Activated CD4-positive, alpha-beta T cell treated with anti-CD3 and anti-CD28 coated beads, Interleukin-2, amount 50 U/mL, for 4 hours (primary cell): Measurements from ENCODE around the gene ZFAND5.

Experiments used
- DNase-seq, 2 experiments: peaks; one replicate each; pipeline ENCODE4 v3.0.0-alpha.2; 2020

The ZFAND5 gene

DNA sequence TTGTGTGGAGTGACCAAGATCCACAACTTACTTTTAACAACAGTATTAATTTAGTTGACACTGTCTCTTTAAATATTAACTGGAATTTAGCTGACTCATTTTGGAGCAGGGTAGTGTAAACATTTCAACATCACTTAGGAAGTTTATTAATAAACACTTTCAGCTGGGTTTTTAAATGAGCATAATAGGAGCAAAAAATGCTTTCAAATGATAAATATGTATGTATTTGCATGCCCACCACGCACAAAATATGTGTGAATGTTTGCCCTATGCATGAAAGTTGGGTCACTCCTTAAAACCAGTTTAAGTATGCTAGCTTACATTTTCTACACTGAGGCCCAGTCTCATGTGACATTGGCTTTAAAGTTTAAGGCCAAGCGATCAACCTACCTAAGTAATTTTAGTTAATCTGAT lies 2.9 kb downstream of the ZFAND5 start:
- no peak for DNase-seq

DNA sequence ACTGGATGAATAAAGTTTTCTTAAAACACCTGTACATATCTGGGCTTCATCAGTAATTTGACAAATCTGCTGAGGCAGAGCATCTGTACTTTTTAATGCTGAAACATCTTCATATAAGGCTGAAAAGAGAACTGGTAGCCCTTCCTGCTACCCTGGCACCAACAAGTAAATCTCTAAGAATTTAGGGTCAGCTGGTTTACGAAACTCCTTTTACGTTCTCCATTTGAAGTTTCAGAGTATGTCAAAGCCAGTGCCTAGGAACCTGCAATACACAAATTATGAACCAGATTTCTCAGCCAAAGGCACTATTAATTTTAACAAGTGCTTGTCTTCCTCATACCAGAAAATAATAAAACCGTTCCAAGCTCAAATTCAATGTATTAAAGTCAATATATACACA lies 3.8 kb downstream of the ZFAND5 start:
- no peak for DNase-seq

DNA sequence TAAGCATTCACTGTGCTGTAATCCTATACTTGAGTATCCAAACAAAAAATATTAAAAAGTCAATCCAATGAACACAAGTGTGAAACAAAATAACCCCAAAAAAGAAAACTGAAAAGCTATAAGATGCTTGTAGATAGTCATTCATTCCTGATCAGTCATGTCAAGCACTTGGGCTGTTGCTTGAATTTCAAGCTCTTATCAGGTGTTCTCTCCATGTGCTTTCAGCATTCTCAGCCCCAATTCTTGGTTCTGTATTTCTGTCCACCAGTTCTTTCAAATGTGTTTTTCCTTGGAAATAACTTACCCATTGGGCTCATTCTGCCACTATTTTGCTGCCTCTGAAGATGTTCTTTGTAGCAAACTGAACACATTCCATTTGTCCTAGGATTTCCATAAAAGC lies 4.7 kb downstream of the ZFAND5 start:
- DNase-seq: no peak

DNA sequence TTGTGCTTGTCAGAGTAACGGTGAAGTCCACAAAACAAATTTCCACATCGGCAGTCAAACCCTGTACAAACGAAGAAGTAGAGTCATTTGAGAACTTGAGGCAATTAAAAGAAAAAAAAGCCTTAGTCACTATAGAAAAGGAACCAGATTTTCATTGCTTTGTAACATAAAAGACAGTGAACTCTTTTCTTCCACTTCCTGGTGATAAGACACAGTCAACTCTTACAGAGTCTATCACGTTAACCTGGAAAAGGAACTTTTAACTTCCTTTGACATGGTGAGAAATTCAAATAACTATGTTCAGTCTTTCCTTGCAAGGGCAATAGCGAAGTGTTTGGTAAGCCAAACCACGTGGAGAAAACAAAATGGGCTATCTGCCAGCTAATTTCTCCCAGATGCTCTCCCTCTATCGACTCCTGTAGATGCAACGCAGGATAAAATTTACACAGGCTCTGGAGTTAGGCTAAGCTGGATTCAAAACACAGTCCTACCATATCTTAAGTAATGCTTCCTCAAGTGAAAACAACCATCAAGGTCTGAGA lies 8.9 kb downstream of the ZFAND5 start:
- no peak for DNase-seq

DNA sequence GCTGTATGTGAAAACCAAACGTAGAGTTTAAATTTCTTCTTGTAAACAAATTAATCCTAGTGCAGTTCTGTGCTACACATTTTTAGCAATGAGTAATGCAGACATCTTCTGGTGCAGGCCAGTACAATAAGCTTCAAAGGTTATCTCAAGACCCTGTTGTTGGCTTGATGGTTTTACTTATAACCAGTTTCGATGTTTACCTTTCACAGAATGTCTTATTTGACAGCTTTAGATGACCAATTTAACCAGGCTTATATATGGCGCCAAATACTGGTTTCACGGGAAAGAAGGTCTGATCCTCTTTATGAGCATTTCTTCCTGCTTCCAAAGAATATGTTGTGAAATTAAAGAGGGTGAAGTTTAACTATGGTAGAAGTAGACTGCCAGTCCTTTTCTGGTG lies 9.9 kb downstream of the ZFAND5 start:
- DNase-seq: no peak

DNA sequence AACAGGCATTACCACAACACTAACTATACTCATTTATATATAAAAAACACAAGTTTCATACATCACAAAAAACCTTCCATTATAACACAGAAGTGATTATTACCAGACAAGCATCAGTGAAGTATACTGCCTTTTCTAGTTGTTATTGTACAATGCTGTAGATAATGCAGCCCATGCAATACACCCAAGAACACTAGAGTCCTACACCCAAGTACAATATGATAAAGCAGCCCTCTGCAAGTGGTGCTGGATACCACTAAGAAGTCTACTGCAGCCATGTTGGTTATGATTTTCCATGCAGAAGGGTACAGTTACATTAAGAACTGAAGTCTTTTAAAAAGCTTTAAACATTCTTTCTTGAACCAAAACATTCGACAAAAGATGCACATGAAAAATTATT lies 10.3 kb downstream of the ZFAND5 start:
- DNase-seq: no peak

DNA sequence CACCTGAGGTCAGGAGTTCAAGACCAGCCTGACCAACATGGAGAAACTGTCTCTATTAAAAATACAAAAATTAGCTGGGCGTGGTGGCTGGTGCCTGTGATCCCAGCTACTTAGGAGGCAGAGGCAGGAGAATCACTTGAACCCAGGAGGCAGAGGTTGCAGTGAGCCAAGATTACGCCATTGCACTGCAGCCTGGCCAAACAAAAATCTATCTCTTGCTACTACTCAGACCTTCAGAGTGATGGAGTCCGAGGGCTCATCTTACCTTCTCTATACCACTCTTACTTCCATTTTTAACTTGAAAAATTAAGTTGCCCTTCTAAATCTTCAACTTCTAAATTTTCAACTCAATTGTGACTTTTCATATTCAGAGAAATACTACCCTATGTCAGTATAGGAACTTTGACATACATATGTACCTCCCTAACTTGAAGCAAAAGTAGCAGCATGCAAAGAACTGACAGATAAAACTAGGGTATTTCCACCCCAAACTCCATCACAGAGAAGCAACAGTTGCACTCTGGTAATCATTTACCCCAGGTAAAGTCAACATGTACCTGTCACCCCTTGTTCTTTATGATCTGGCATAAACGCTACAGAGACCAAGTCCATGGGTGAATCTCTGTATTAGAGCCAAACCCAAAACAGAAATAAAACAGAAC lies 11.4 kb downstream of the ZFAND5 start:
- no peak for DNase-seq

DNA sequence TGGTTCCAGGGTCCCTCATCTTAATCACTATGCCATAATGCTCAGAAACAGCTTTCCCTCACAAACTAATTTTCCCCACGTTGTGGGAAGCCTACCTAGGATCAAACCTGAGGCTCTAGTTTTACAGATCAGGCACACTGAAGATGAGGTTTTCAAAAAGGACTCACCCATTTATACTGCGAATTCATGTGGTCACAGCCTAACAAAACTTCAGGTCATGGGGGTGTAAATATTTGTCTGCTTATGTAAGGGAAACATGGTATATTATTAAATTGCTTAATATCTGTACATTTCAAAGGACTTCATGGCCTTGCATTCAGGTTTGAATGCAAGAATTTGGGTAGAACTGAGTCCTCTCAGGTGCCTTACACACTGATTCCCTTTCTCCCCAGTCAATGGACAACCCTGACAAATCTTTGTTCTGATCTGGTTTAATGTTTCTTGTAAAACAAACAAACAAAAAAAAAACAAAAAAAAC lies 12.1 kb downstream of the ZFAND5 start:
- DNase-seq: no peak

DNA sequence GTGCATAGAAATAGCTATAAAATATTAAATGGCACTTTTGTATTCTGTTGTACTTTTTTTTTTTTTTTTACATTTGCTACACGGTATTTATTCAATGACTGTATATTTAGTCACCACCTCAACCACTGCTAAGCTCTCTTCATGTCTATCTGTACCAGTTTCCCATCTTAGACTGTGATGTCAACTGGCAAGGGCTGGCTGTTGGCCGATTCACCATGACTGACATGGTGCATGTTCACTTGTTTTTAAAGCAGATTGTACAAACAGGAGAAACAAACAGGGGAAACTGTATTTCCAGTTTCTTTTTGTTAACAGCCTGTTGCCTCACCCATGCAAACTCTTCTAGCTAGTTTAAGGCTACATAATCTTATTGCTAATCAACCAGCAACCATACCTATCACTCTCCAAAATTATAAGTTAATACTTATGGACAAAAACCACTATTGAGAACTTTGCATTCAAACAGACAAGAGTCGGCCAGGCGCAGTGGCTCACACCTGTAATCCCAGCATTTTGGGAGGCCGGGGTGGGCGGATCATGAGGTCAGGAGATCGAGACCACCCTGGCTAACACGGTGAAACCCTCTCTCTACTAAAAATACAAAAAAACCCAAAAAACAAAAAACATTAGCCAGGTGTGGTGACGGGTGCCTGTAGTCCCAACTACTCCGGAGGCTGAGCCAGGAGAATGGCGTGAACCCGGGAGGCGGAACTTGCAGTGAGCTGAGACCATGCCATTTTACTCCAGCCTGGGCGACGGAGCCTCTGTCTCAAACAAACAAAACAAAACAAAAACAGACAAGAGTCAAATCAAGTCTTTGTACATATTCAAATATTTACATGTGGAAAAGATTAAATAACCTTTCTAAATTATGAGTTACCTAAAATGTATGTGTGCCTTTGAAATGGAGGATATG lies 13.2 kb downstream of the ZFAND5 start:
- DNase-seq: no peak

DNA sequence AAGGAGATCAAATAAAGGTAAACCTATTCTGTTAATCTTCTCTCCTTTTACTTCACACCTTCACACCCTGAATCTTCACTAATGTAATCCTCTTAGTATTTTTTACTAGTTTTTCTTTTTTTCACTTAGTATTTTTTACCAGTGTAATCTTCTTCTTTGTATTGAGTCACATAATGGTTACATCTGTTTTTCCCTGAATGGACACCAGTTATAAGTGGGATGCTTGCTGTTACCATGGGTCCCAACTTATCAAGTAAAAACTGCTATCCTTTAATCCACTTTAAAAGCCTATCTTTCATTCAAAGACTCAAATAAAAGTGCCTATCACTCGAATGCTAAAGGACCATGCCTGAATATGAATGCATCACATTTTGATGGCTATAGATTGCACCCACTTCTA lies 15.1 kb downstream of the ZFAND5 start:
- no peak for DNase-seq

DNA sequence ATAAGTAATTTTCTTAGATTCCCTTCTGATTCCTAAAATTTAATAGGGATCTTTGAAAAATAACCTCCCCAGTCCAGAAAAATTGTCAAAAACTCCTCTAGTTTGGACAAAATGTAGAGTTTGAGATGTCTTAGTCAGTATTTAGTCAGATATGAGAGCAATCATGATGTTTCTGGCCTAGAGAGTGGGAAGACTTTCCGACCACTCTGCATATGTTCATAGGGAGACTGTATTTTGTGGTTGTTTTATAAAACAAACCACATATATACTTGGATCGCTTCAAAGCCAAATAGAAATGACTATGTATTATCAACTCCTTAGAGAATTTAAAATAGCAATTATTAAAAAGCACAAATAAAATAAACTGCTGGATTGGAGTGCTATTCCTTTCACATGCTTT lies 15.8 kb downstream of the ZFAND5 start:
- DNase-seq: no peak

DNA sequence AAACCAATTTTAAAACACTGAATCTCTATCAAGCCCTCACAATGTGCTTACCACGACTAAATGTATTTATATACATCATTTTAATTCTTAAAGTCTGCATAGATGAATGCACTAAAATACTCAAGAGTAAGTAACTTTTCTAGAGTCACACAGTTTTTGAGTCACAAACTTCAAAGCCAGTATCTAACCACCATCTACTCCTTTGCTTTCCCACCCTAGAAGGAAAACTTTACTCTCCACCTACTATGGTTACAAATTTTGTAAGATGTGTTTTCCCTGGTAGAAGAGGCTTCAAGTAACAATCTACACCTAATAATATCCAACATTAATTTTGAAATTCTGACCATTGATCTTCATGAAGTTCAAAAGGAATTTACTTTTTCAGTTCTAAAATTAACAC lies 18.7 kb downstream of the ZFAND5 start:
- no peak for DNase-seq

DNA sequence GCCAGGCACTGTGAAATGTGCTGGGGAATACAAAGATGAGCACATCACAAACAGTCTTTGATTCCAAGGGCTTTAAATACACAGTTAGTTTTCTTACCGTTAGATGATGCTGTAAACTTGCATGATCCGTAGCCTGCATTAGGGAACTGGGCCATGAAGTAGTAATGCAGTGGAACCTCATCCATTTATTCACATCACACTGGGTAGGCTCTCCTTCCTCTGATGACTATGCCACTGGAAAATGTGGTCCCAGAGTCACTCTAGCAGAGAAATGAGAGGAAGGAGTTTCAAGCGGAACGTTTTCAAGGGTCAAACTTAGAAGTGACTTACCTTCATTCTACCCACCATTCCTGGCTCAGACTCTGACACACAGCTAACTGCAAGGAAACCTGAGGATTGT lies 26.4 kb downstream of the ZFAND5 start:
- no peak for DNase-seq

DNA sequence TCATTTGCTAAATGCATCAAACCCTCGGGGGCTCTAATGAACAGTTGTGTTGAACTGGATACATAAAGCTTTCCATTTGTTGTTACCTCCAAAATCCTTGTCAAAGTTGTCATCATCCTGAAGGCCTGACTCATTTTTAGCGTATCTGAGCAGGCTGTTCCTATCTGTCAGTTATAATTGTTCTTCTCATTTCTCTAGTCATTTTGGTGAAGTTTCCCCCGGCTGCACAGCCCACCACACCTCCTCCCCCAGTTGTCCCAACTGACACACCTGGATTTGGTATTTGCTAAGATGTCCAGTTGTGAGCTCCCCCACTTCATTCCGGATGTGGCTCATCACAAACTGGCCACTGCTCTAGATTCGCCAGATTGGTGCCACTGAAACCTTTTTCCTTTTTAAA lies 27.7 kb downstream of the ZFAND5 start:
- DNase-seq: no peak

DNA sequence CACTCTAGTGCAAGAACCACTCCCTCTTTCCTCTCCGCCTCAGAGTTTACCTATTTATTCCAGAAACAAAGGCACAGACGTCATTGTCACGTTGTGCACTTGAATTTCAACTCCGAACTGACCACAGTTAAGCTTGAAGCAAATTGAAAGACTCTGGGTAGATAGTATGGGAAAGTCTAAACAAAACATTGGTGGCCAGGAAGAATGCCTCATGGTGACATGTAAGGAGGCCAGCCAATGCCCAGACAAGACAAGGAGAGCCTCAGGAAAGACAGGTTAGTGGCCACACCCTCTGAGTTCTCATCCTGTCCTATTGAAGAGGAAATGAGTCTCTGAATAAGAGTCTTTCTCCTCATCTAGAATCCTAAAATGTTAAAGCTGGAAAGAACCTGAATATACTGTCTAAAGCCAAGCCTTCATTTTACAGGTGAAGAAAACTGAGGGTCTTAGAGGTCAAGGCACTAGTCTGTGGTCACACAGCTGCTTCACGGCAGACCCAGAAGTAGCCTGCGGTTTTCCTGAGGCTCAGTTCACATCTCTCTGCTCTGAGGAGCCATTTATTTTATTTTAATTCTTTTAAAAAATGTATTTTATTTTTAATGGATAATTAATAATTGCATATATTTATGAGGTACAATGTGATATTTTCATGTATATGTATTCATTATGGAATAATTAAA lies 30.2 kb downstream of the ZFAND5 start:
- no peak for DNase-seq

DNA sequence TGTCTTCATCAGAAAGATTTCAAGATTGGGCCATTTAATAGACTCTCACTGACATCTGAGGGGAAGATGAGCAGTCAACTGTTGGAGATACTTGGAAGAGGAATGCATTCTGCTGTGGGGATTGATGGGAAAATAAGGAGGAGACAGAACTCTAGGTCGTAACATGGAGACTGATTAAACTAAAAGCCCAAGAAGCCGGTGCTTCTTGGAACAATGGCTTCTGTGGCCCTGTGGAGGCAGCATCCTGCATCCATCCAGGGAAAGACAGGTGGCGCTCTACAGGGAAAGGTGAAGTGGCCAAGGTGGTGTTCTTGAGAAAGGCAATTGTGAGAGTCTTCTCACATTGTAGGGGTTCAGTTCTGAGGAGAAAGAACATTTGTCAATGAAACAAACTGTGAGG lies 31.3 kb downstream of the ZFAND5 start:
- DNase-seq: no peak

DNA sequence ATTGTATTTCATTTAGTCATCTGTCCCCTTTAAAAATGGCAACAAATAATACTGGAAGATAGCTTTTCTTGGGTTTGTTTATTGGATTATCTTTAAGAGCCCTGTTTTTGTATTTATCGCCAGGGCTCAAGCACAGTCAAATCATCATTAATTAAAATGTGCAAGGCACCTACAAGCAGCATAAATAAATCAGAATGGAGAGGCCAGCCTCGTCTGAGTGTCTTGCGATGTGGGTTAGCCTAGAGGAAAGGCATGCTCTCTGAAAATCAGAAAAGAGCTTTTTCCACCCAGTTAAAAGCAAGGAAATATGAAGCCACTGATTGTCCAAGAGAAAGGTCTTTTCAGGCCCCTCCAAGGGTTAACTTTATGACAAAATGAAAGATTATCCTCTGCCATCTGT lies 31.8 kb downstream of the ZFAND5 start:
- DNase-seq: no peak

DNA sequence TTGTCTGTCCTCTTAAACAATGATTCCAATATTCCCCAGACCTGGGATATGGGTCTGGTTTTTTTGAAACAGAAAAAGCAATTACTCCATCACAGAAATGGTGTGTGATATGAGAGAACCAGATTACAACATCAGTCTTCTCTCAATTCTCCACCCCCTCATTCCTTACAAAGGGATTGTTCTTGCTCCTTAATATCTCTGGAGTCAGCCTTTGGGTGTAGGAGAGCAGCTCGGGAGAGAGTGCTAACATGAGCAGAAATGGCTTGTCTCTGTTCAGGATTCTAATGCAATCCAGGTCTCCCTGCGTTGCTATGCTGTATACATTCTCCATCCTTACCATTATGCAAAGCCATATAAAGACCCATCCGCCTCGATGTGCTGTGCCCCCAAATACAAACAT lies 32.7 kb downstream of the ZFAND5 start:
- no peak for DNase-seq

DNA sequence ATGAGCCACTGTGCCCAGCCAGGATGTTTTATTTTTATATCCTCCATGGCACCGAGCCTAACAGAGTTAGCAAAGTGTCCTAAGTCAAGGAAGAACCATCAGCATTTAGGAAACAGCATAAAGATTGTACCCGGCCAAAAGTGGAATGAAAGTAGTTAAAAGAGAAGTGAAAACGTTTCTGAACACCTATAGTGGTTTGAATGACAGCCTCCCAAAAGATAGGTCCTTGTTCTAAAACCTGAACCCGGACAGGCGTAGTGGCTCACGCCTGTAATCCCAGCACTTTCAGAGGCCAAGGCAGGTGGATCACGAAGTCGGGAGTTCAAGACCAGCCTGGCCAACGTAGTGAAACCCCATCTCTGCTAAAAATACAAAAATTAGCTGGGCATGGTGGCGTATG lies 37.4 kb downstream of the ZFAND5 start:
- no peak for DNase-seq

DNA sequence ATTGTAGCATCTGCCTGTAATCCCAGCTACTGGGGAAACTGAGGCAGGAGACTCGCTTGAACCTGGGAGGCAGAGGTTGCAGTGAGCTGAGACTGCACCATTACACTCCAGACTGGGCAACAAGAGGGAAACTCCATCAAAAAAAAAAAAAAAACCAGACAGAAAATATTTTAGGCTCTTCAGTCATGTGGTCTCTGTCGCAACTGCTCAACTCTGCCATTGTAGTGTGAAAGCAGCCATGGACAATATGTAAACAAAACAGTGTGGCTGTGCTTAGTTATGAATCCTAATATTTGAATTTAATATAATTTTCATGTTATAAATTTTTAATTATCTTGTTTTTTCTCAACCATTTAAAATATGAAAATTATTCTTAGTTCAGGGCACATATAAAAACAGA lies 38.4 kb downstream of the ZFAND5 start:
- no peak for DNase-seq

DNA sequence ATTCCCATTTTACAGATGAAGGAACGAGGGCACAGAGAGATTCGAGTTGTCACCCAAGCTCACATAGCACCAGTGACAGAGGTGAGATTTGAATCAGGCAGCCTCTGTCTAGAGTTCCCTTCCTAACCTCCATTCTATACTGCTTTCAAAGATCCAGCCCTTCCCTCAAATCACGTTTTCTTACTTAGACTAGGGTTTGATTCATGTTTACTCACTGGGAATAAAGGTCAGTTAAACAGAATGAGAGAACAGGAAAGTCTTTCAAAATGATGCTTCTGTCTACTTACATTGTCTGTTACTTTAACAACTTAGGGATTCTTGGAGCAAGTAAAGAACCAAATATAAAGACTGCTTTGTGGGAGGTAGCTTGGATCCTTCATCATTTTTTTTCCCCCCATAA lies 40.0 kb downstream of the ZFAND5 start:
- no peak for DNase-seq

DNA sequence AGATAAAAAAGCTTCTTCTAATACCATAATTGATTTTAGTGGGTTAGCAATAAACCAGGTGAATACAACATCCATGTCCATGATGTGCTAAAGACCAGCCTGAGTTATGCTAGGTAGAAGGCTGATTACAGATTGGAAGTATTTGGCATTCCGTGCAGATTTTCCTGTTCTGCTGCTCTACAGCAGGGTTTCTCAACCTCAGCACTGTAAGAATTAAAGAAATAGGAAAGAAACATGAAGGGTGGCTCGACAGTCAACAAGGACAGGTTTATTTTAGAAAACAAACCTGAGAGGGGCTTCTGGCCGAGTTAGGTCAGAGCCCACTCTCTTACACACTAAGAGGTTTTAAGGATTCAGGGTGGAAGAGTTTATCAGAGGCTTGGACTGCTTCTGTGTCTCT lies 42.3 kb downstream of the ZFAND5 start:
- DNase-seq: no peak

DNA sequence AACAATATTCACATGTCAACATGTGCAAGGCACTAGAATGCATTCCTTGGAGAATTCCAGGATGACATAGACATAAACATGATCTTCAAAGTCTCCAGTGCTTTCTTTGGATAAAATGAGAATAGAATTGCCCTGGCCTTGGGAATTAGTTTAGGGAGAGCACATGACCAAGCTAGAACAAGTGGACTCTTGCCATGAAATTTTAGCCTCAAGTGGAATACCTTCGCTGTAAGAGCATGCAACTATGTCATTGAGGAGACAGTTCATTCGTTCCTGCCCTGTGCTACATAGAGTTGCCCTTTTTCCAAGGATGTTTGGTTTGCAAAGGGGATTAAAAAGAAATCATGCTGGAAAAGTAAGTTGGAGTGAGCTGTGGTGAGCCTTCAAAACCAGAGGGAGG lies 42.7 kb downstream of the ZFAND5 start:
- no peak for DNase-seq
